Thymus (tissue), 11 donors: ENCODE measurements around the gene DEPDC5. TPM values are rescaled to one million over a fixed set of nuclear protein-coding genes. Genes with fewer than 3 reads are reported as not detected.
"Not testable (repeated sequence)": the region's sequence is repeated elsewhere in the genome, so short reads cannot be mapped to it uniquely, and the experiment has no call there.

Experiments
- DNase-seq, 9 donors: peaks; one replicate each; pipeline ENCODE4 v3.0.0-alpha.2; 2013; ENCODE audit warnings: low spot score in 9 of 9, low read depth in 6 of 9, missing footprints in 1 of 9
- H3K27ac ChIP-seq, 2 donors: one replicate each; pipeline ENCODE4 v1.5.1; 2013; ENCODE audit warnings: control low read depth in 1 of 2, low read depth in 1 of 2, low read length in 1 of 2, mild to moderate bottlenecking in 1 of 2, moderate library complexity in 1 of 2
- H3K27me3 ChIP-seq, 2 donors: one replicate each; pipeline ENCODE4 v1.5.1; 2013; ENCODE audit warnings: low read length in 1 of 2; ENCODE audit not compliant: control insufficient read depth in 2 of 2, insufficient read depth in 1 of 2
- H3K36me3 ChIP-seq, 2 donors: one replicate each; pipeline ENCODE4 v1.5.1; 2013; ENCODE audit warnings: low read length in 1 of 2, mild to moderate bottlenecking in 1 of 2, moderate library complexity in 1 of 2; ENCODE audit not compliant: control insufficient read depth in 2 of 2, insufficient read depth in 2 of 2
- H3K4me1 ChIP-seq, 2 donors: one replicate each; pipeline ENCODE4 v1.5.1; 2013; ENCODE audit warnings: low read length in 2 of 2; ENCODE audit not compliant: control insufficient read depth in 2 of 2, insufficient read depth in 2 of 2
- H3K4me3 ChIP-seq, 2 donors: one replicate each; pipeline ENCODE4 v1.5.1; 2013; ENCODE audit warnings: low read length in 2 of 2, control low read depth in 1 of 2, mild to moderate bottlenecking in 1 of 2
- H3K9me3 ChIP-seq, 2 donors: one replicate each; pipeline ENCODE4 v1.5.1; 2013; ENCODE audit warnings: low read length in 1 of 2, mild to moderate bottlenecking in 1 of 2; ENCODE audit not compliant: control insufficient read depth in 2 of 2, insufficient read depth in 1 of 2
- WGBS: extraction: QIAGEN DNeasy Blood & Tissue Kit; methylation state at CpG from one replicate; pipeline ENCODE4 v1.1.7; 2013; 5-methylcytosine and 5-hydroxymethylcytosine counted together
- polyA plus RNA-seq: library from polyadenylated mRNA; stranded (reverse); fragments of 200-250 nt; gene quantifications from one replicate; pipeline ENCODE4 v1.2.3, GENCODE V29; 2013
- total RNA-seq: library from RNA; stranded (reverse); fragments of 120-200 nt; gene quantifications from one replicate; pipeline ENCODE4 v1.2.4, GENCODE V29; 2013
- donor health status: healthy.

Gene DEPDC5
- total and polyA plus RNA-seq, 2 donors, result 9.2 to 10.5 TPM

DNA sequence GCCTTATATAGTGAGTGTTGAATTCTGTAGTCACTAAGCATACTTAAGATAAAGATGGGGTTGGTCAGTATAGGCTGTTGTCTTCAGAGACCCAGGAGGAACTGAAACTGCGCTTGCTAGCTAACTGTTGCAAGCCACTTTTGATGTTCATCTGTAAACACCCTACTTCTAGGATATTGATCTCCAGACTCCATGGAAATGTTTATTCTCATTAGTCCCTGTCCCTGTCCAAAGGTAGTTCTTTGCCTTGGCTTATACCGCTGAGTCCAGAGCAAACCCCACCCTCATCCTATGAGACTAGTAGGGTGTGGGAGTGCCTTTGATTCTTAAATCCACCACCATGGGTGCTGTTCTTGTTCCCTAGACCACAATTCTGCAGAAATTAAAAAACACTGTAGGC is 36.4 kb downstream of the DEPDC5 start:
- H3K36me3 ChIP-seq, result peaks cover 11 to 13% of the 10 kb centered on the region in 2 donors
- over 99% methylated on average over 2 of the region's 2 CpGs for WGBS
- no peaks in the 10 kb centered on the region for H3K9me3 ChIP-seq
- no peak overlapping the region for H3K4me3 ChIP-seq
- DNase-seq, result no peak
- no peak overlapping the region for H3K27ac ChIP-seq
- no peaks in the 10 kb centered on the region for H3K4me1 ChIP-seq
- no peaks in the 10 kb centered on the region for H3K27me3 ChIP-seq

DNA sequence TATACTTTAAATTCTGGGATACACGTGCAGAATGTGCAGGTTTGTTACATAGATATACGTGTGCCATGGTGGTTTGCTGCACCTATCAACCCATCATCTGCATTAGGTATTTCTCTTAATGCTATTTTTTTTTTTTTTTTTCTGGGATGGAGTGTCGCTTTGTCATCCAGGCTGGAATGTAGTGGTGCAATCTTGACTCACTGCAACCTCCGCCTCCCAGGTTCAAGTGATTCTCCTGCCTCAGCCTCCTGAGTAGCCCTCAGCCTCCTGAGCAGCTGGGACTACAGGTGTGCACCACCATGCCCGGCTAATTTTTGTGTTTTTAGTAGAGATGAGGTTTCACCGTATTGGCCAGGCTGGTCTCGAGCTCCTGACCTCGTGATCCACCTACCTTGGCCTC is 45.5 kb downstream of the DEPDC5 start:
- WGBS, result 87% methylated on average over 8 of the region's 8 CpGs
- not testable (repeated sequence) for H3K27ac ChIP-seq, H3K27me3 ChIP-seq, H3K4me3 ChIP-seq, DNase-seq, H3K4me1 ChIP-seq, H3K9me3 ChIP-seq
- peaks cover 37 to 49% of the 10 kb centered on the region in 2 donors for H3K36me3 ChIP-seq

DNA sequence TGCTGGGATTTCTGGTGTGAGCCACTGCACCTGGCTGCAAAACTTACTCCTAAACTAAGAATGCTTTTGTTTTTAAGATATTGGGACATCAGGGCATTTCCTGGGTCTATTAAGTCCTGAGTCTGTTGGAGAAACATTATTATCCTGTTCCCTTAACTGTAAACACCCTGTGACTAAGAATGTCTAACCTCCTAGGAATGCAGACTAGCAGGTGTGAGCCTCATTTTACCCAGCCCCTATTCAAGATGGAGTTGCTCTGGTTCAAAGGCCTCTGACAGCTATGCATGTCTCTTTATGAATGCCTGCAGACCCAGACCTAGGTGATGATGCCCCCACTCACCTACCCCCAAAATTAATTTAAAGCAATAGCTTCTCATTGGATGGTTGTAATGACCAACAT is 46.2 kb downstream of the DEPDC5 start:
- no peak overlapping the region for H3K4me3 ChIP-seq
- DNase-seq, result no peak
- H3K9me3 ChIP-seq, result no peaks in the 10 kb centered on the region
- H3K36me3 ChIP-seq, result peaks cover 40 to 56% of the 10 kb centered on the region in 2 donors
- H3K4me1 ChIP-seq, result no peaks in the 10 kb centered on the region
- no peak overlapping the region for H3K27ac ChIP-seq
- H3K27me3 ChIP-seq, result no peaks in the 10 kb centered on the region

DNA sequence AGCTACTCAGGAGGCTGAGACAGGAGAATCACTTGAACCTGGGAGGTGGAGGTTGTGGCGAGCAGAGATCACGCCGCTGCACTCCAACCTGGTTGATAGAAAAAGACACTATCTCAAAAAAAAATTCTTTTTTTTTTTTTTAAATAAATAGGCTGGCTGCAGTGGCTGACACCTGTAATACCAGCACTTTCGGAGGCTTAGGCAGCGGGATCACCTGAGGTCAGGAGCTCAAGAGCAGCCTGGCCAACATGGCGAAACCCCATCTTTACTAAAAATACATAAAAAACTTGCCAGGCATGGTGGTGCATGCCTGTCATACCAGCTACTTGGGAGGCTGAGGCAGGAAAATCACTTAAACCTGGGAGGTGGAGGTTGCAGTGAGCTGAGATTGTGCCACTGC is 47.0 kb downstream of the DEPDC5 start:
- not testable (repeated sequence) for H3K27me3 ChIP-seq, H3K4me3 ChIP-seq, DNase-seq, H3K27ac ChIP-seq, H3K9me3 ChIP-seq, H3K4me1 ChIP-seq
- H3K36me3 ChIP-seq, result peaks cover 47 to 60% of the 10 kb centered on the region in 2 donors
- WGBS, result over 99% methylated on average over 6 of the region's 6 CpGs

DNA sequence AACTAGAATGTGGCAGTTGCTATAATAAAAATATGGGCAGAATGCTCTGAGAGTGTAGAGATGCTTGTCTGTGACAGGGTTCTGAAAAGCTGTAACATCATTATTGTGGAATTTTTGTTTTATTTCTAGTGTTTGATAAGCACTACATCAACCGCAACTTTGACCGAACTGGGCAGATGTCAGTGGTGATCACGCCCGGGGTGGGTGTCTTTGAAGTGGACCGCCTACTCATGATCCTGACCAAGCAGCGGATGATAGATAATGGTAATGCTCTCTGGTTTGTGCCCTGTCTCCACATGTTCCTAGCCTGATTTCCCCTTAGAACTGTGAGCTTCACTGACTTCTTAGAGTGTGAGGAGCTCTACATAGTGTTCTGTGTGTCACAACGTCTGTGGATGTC is 48.8 kb downstream of the DEPDC5 start:
- no peak overlapping the region for H3K27ac ChIP-seq
- no peaks in the 10 kb centered on the region for H3K27me3 ChIP-seq
- peaks cover 53 to 63% of the 10 kb centered on the region in 2 donors for H3K36me3 ChIP-seq
- no peaks in the 10 kb centered on the region for H3K4me1 ChIP-seq
- WGBS, result 98% methylated on average over 7 of the region's 7 CpGs
- DNase-seq, result no peak
- no peaks in the 10 kb centered on the region for H3K9me3 ChIP-seq
- H3K4me3 ChIP-seq, result no peak overlapping the region

DNA sequence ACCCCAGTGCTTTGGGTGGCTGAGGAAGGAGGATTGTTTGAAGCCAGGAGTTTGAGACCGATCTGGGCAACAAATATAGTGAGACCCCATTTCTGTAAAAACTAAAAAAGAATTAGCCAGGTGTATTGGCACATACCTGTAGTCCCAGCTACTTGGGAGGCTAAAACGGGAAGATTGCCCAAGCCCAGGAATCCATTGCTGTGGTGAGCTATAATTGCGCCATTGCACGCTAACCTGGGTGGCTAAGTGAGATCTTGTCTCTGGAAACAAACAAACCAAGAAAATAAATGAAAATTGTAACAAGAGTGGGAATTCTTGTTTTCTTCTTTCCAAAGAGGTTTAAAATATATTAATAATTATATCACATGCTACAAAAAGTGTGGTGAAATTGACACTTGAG is 52.9 kb downstream of the DEPDC5 start:
- Histone ChIP-seq H3K4me1 (no peaks in the 10 kb centered on the region), H3K27ac (no peak overlapping the region), H3K27me3 (no peaks in the 10 kb centered on the region), H3K9me3 (no peaks in the 10 kb centered on the region), H3K4me3 (no peak overlapping the region), H3K36me3 (peaks cover 49 to 58% of the 10 kb centered on the region in 2 donors)
- DNase-seq, result no peak
- WGBS, result 98% methylated on average over 4 of the region's 4 CpGs

DNA sequence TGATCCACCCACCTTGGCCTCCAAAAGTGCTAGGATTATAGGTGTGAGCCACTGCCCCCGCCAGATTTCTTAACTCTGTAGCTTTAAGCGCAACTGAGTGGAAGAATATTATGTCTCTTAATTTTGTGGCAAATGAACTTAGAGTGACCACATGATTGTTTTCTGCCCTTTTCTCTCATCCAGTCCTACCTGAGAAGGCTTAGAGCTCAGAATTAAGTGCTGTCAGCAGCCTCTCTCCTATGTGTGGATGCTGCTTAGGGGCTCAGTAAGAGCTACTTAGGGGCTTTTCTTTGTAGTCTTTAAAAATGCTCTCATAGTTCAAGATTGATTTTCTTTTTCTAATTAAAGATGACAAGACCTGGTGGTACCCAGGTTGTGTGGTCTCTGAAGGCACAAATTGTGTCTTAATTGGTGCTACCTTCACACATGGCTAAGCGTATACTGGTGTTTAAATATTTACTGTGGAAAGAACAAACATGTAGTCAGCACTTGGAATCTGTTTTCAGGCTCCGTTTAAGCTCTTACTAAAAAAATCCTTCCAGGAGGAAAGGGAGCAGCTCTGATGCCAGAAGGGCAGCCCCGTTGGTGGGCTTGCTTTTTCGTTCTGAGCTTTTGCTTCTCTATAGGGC is 59.3 kb downstream of the DEPDC5 start:
- Histone ChIP-seq H3K36me3 (peaks cover 38 to 48% of the 10 kb centered on the region in 2 donors), H3K27ac (no peak overlapping the region), H3K4me1 (no peaks in the 10 kb centered on the region), H3K9me3 (no peaks in the 10 kb centered on the region), H3K27me3 (no peaks in the 10 kb centered on the region), H3K4me3 (no peak overlapping the region)
- no peak for DNase-seq
- 98% methylated on average over 6 of the region's 6 CpGs for WGBS

DNA sequence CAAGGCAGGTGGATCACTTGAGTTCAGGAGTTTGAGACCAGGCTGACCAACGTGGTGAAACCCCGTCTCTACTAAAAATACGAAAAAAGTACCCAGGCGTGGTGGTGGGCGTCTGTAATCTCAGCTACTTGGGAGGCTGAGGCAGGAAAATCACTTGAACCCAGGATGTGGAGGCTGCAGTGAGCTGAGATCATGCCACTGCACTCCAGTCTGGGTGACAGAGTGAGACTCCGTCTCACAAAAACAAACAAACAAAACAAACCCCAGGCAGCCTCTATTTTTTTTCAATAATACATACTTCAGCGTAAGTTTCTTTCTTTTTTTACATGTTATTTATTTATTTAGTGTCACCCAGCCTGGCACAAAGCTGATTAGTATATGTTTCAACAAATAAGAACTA is 60.1 kb downstream of the DEPDC5 start:
- peaks cover 43 to 56% of the 10 kb centered on the region in 2 donors for H3K36me3 ChIP-seq
- 97% methylated on average over 7 of the region's 7 CpGs for WGBS
- H3K9me3 ChIP-seq, DNase-seq, H3K27ac ChIP-seq, H3K4me1 ChIP-seq, H3K27me3 ChIP-seq, H3K4me3 ChIP-seq: not testable (repeated sequence)

DNA sequence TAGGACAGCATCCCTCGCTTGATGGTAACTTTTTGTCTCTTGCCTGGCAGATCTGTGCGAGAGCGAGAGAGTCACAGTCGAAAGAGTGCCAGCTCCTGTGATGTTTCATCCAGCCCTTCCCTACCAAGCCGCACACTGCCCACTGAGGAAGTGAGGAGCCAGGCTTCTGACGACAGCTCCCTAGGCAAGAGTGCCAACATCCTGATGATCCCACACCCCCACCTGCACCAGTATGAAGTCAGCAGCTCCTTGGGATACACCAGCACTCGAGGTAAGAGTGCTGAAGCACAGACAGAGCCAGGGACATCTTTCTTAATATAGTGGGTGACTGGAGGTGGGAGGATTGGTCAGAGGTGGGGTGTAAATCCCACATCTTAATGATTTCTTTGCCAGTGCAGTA is 61.1 kb downstream of the DEPDC5 start:
- H3K9me3 ChIP-seq, result no peaks in the 10 kb centered on the region
- H3K27me3 ChIP-seq, result no peaks in the 10 kb centered on the region
- peaks cover 45 to 58% of the 10 kb centered on the region in 2 donors for H3K36me3 ChIP-seq
- no peak for DNase-seq
- WGBS, result 99% methylated on average over 7 of the region's 7 CpGs
- no peak overlapping the region for H3K27ac ChIP-seq
- H3K4me1 ChIP-seq, result no peaks in the 10 kb centered on the region
- H3K4me3 ChIP-seq, result no peak overlapping the region
